MCF 10A (cell line): Measurements from ENCODE around the gene HS3ST6. TPM values are rescaled to one million over a fixed set of nuclear protein-coding genes. Genes with fewer than 3 reads are reported as not detected.

Experiments
- BruUV-seq: library from RNA; stranded (reverse); fragments of 400-500 nt; replicated peaks from 2 replicates; lab custom pipeline; 2021; lab: Mats Ljungman, UMichigan
- CTCF ChIA-PET: fragments of 300-600 bp; sonication (Branson Sonifier 250); formaldehyde crosslinking; extraction: SDS; loops from one replicate; lab custom pipeline; 2021; ENCODE audit warnings: antibody characterized with exemption, inconsistent platforms; lab: Yijun Ruan, JAX
- POLR2A ChIA-PET: fragments of 300-600, 350-650 bp; sonication (Branson Sonifier 250); formaldehyde crosslinking; extraction: SDS; loops from one replicate; lab custom pipeline; 2020; ENCODE audit warnings: antibody characterized with exemption, inconsistent platforms; lab: Yijun Ruan, JAX
- DNase-seq: peaks from one replicate; pipeline ENCODE4 v3.0.0-alpha.2; 2018; ENCODE audit not compliant: unreplicated experiment
- H3K27ac Mint-ChIP-seq: one replicate; pipeline ENCODE4 v1.8.0; 2022; ENCODE audit warnings: mild to moderate bottlenecking, low read depth, mixed read lengths; ENCODE audit not compliant: unreplicated experiment
- H3K27me3 Mint-ChIP-seq: one replicate; pipeline ENCODE4 v1.8.0; 2022; ENCODE audit warnings: mixed read lengths; ENCODE audit not compliant: insufficient read depth, unreplicated experiment
- H3K36me3 Mint-ChIP-seq: one replicate; pipeline ENCODE4 v1.8.0; 2022; ENCODE audit warnings: mild to moderate bottlenecking, moderate library complexity, mixed read lengths; ENCODE audit not compliant: insufficient read depth, unreplicated experiment
- H3K4me1 Mint-ChIP-seq: one replicate; pipeline ENCODE4 v1.8.0; 2022; ENCODE audit warnings: mixed read lengths; ENCODE audit not compliant: insufficient read depth, unreplicated experiment
- H3K4me3 Mint-ChIP-seq: one replicate; pipeline ENCODE4 v1.8.0; 2022; ENCODE audit warnings: mild to moderate bottlenecking, moderate library complexity, mixed read lengths; ENCODE audit not compliant: unreplicated experiment
- H3K9me3 Mint-ChIP-seq: one replicate; pipeline ENCODE4 v1.8.0; 2022; ENCODE audit warnings: mixed read lengths; ENCODE audit not compliant: unreplicated experiment
- intact Hi-C: fragments of 100-400 bp; cut with micrococcal nuclease; formaldehyde crosslinking; loops from 2 replicates; pipeline ENCODE4 v1.14.1; 2022
- total RNA-seq: library from RNA; stranded (reverse); gene quantifications from 2 replicates; pipeline ENCODE4 v1.2.3, GENCODE V29; 2022
- TF ChIP-seq, protein P1 (sequence below): fragments of 200-600 bp; IDR thresholded peaks from one replicate; pipeline ENCODE4 v1.8.0; 2022; ENCODE audit warnings: antibody characterized with exemption, mild to moderate bottlenecking; ENCODE audit not compliant: unreplicated experiment

The HS3ST6 gene
- total RNA-seq, 1 experiment from 2014 or later: not detected

DNA sequence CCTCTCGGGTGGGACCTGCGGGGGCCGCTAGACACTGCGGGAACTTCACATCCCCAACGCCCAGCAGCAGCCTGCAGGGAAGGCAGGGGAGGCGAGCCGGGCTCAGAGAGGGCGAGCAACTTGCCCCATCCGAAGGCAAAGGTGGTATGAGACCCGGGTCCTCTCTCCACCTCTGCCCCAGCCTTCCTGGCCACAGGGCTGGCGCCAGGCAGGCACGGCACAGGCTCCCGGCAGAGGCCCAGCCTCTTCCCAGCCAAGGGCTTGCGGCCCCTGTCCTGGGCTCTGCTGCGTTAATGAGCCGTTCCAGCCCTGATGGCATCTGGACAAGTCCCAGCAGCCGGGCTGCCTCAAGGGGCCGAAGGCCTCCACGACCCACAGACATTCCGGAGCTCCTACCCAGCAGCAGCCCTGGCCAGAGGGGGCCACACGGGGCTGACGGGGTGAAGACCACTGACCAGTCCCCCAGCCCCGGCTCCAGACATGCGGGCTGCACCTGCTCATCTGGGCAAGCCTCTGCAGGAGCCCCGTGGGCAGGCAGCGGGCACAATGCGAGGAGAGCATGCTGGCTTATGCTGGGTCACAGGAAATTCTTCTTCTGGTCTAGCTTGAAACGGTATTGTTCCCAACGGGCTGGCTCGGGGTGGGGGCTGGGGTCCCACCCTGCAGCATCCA, 1.2 kb upstream of the HS3ST6 start:
- Mint-ChIP-seq H3K9me3 (no peaks in the 10 kb centered on the region), H3K27ac (no peak overlapping the region), H3K4me3 (no peak overlapping the region), H3K27me3 (peaks cover 49% of the 10 kb centered on the region), H3K4me1 (peaks cover 6% of the 10 kb centered on the region), H3K36me3 (no peaks in the 10 kb centered on the region)
- no TSS peak for BruUV-seq
- DNase-seq: no peak
- TF ChIP-seq, protein P1, sequence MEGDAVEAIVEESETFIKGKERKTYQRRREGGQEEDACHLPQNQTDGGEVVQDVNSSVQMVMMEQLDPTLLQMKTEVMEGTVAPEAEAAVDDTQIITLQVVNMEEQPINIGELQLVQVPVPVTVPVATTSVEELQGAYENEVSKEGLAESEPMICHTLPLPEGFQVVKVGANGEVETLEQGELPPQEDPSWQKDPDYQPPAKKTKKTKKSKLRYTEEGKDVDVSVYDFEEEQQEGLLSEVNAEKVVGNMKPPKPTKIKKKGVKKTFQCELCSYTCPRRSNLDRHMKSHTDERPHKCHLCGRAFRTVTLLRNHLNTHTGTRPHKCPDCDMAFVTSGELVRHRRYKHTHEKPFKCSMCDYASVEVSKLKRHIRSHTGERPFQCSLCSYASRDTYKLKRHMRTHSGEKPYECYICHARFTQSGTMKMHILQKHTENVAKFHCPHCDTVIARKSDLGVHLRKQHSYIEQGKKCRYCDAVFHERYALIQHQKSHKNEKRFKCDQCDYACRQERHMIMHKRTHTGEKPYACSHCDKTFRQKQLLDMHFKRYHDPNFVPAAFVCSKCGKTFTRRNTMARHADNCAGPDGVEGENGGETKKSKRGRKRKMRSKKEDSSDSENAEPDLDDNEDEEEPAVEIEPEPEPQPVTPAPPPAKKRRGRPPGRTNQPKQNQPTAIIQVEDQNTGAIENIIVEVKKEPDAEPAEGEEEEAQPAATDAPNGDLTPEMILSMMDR: no peak
- POLR2A ChIA-PET: no interaction called here
- CTCF ChIA-PET: interaction anchor here (0.7 to 1.4 kb wide), 2 partner anchors 10 to 90 kb away, joined by 3 read pairs; no protein-coding TSS in a partner anchor
- intact Hi-C loops: no loop called here

DNA sequence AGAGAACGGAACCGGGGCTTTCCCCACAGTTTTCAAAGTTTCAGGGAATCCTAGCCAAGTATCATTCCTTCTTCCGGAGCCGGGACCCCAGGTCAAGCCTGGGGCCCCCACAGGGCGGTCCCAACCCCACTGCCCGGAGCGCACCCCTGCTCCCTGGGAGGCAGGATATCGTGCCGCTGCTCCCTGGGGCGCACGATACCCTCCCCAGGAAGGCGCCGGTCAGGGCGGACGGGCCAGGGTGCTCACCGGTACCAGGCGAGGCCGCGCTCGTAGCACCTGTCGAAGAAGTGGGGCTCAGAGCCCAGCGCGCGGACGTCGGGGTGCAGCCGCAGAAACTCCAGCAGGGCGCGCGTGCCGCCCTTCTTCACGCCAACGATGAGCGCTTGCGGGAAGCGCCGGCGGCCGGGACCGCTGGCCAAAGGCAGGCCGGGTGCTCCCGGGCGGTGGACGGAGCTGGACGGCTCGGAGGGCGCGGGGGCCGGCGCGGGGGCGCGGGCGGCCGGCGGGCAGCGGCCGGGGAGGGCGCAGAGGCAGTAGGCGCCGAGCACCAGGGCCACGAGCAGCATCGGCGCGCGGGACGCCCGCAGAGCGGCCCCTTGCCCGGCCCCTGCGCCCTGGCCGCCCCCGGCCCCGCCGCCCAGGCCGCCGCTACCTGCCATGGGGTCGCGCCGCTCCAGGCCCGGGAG, 407 bp downstream of the HS3ST6 start:
- BruUV-seq: no TSS peak
- no peak for DNase-seq
- ChIA-PET POLR2A (no interaction called here), CTCF (no interaction called here)
- Mint-ChIP-seq H3K9me3 (no peaks in the 10 kb centered on the region), H3K27ac (no peak overlapping the region), H3K4me3 (no peak overlapping the region), H3K36me3 (no peaks in the 10 kb centered on the region), H3K4me1 (peaks cover 6% of the 10 kb centered on the region), H3K27me3 (peaks cover 49% of the 10 kb centered on the region)
- intact Hi-C loops: no loop called here
- TF ChIP-seq, protein P1: no peak

DNA sequence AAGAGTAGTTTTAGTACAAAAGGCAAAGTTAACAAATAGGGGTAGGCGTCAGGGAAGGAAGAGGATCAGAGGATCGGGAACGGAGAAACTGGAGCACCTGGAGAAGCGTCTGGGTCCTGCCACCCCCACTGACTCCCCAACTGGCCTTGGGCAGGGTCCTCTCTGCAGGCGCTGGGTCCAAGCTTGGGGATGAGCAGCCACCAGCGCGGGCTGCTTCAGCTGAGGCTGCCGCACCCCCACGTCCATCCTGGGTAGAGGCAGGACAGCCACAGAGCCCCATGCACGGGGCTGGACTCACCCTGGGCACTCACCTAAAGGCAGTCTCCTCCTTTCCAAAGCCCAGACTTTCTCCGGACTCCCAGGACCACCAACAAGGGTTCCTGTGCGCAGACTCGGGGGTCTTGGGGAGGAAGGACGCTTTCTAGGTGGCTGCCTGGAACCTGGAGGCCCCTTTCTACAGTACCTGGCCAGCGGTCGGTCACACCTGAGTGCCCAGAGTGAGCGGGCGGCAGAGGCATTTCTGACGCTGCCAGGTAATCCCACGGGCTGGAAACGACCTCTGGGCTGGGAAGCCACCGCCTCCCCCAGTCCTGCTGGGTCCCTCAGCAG, 1.1 kb downstream of the HS3ST6 start:
- POLR2A ChIA-PET: interaction anchor here (0.8 kb wide), 1 partner anchor 37 kb away, joined by 3 read pairs; no protein-coding TSS in a partner anchor
- no peaks in the 10 kb centered on the region for H3K9me3 Mint-ChIP-seq
- H3K27me3 Mint-ChIP-seq: peaks cover 49% of the 10 kb centered on the region
- H3K4me1 Mint-ChIP-seq: peaks cover 6% of the 10 kb centered on the region
- BruUV-seq: no TSS peak
- CTCF ChIA-PET: no interaction called here
- intact Hi-C loops: no loop called here
- H3K27ac Mint-ChIP-seq: no peak overlapping the region
- H3K4me3 Mint-ChIP-seq: no peak overlapping the region
- no peak for DNase-seq
- H3K36me3 Mint-ChIP-seq: no peaks in the 10 kb centered on the region
- TF ChIP-seq, protein P1: no peak

DNA sequence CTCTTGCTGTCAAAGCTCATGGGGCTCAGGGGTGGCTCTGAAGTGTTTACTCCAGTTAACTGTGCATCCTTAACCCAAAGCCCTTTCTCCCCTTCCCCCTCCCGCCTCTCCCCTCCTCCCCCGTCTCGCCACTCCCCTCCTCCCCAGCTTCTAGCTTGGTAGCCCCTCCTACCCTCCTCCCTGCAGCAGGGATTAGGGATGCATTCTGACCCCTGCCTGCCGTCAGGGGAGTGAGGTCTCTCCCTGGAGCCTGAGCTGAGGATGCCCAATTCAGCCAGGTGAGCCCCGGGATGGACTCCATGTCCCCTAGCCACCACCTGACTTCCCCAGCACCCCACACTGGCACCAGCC, 1.6 kb downstream of the HS3ST6 start:
- POLR2A ChIA-PET: interaction anchor here (0.6 to 0.8 kb wide), 2 partner anchors 37 to 161 kb away, joined by 3 read pairs; no protein-coding TSS in a partner anchor
- Mint-ChIP-seq H3K9me3 (no peaks in the 10 kb centered on the region), H3K4me1 (peaks cover 6% of the 10 kb centered on the region), H3K27me3 (peaks cover 47% of the 10 kb centered on the region), H3K4me3 (no peak overlapping the region), H3K36me3 (no peaks in the 10 kb centered on the region), H3K27ac (no peak overlapping the region)
- CTCF ChIA-PET: interaction anchor here (0.7 to 1.4 kb wide), 2 partner anchors 46 to 69 kb away, joined by 3 to 4 read pairs; no protein-coding TSS in a partner anchor
- DNase-seq: no peak
- BruUV-seq: no TSS peak
- intact Hi-C loops: no loop called here
- TF ChIP-seq, protein P1: no peak
